HepG2 (cell line): ENCODE results near the gene ATP8A2.

ENCODE experiments used
- CTCF ChIP-seq: sonication (generic); formaldehyde crosslinking; IDR thresholded peaks from 2 replicates; pipeline ENCODE4 v1.5.0; 2020; ENCODE audit warnings: mild to moderate bottlenecking, missing genetic modification reagents, moderate library complexity
- FOSL1 ChIP-seq: sonication (generic); formaldehyde crosslinking; IDR thresholded peaks from 2 replicates; pipeline ENCODE4 v1.9.0; 2021; ENCODE audit warnings: missing genetic modification reagents, borderline replicate concordance
- HMGXB4 ChIP-seq, 2 experiments: sonication (generic) in 1 of 2; formaldehyde crosslinking in 1 of 2; IDR thresholded peaks; 2 replicates each; pipeline versions ENCODE4 v1.4.0 to v1.6.1; 2018 to 2020; ENCODE audit warnings: missing genetic modification reagents in 2 of 2, borderline replicate concordance in 1 of 2, low read depth in 1 of 2, mild to moderate bottlenecking in 1 of 2, missing biosample characterization in 1 of 2
- PRPF4 ChIP-seq: fragments of 200-400 bp; formaldehyde crosslinking; IDR thresholded peaks from 2 replicates; pipeline ENCODE4 v1.6.1; 2016; ENCODE audit warnings: low read length, low read depth; ENCODE audit not compliant: poor library complexity, severe bottlenecking
- SALL2 ChIP-seq: sonication (generic); formaldehyde crosslinking; IDR thresholded peaks from 2 replicates; pipeline ENCODE4 v1.8.1; 2023; ENCODE audit warnings: mild to moderate bottlenecking, missing genetic modification reagents, inconsistent platforms
- TRIM24 ChIP-seq: sonication (generic); formaldehyde crosslinking; IDR thresholded peaks from 2 replicates; pipeline ENCODE4 v1.8.0; 2022; ENCODE audit warnings: mild to moderate bottlenecking, missing genetic modification reagents
- ZNF777 ChIP-seq: sonication (generic); formaldehyde crosslinking; IDR thresholded peaks from 2 replicates; pipeline ENCODE4 v1.4.0; 2020; ENCODE audit warnings: missing genetic modification reagents
- TF ChIP-seq, protein P1 (sequence below): sonication (generic); formaldehyde crosslinking; IDR thresholded peaks from 2 replicates; pipeline ENCODE4 v1.4.0; 2020; ENCODE audit warnings: mild to moderate bottlenecking, missing genetic modification reagents, borderline replicate concordance

DNA sequence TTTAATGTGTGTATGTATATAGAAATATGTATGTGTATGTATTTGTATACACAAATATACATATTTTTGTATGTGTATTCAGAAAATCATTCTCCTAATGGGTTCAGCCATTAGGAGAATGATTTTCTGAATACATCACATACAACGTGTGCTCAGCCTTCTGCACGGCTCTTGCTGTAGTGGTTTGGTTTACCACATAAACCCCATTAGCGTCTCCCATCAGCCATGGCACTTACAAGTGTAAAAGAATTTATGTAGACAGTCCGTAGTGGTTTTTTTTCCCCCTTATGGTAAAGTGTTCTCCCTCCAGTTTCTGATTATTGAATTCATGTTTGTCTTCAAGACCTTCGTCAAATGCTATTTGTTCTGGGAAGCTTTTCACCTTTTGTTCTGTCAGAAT lies 38.2 kb downstream of the ATP8A2 start:
- TF ChIP-seq HMGXB4 (CRISPR knock-in tag; IDR thresholded peaks at IDR 0.05; ENCODE audit: borderline replicate concordance in 1 of 2, low read depth in 1 of 2), result no peak
- no peak for TF ChIP-seq FOSL1 (CRISPR knock-in tag)
- TF ChIP-seq, protein P1, sequence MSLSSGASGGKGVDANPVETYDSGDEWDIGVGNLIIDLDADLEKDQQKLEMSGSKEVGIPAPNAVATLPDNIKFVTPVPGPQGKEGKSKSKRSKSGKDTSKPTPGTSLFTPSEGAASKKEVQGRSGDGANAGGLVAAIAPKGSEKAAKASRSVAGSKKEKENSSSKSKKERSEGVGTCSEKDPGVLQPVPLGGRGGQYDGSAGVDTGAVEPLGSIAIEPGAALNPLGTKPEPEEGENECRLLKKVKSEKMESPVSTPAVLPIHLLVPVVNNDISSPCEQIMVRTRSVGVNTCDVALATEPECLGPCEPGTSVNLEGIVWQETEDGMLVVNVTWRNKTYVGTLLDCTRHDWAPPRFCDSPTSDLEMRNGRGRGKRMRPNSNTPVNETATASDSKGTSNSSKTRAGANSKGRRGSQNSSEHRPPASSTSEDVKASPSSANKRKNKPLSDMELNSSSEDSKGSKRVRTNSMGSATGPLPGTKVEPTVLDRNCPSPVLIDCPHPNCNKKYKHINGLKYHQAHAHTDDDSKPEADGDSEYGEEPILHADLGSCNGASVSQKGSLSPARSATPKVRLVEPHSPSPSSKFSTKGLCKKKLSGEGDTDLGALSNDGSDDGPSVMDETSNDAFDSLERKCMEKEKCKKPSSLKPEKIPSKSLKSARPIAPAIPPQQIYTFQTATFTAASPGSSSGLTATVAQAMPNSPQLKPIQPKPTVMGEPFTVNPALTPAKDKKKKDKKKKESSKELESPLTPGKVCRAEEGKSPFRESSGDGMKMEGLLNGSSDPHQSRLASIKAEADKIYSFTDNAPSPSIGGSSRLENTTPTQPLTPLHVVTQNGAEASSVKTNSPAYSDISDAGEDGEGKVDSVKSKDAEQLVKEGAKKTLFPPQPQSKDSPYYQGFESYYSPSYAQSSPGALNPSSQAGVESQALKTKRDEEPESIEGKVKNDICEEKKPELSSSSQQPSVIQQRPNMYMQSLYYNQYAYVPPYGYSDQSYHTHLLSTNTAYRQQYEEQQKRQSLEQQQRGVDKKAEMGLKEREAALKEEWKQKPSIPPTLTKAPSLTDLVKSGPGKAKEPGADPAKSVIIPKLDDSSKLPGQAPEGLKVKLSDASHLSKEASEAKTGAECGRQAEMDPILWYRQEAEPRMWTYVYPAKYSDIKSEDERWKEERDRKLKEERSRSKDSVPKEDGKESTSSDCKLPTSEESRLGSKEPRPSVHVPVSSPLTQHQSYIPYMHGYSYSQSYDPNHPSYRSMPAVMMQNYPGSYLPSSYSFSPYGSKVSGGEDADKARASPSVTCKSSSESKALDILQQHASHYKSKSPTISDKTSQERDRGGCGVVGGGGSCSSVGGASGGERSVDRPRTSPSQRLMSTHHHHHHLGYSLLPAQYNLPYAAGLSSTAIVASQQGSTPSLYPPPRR (CRISPR knock-in tag), result no peak
- no peak for TF ChIP-seq ZNF777
- TF ChIP-seq PRPF4, result no peak
- no peak for TF ChIP-seq TRIM24
- TF ChIP-seq CTCF (CRISPR knock-in tag), result no peak
- no peak for TF ChIP-seq SALL2 (CRISPR knock-in tag)
